A172 (cell line): ENCODE measurements around the gene AHR. TPM values are rescaled to one million over a fixed set of nuclear protein-coding genes. Genes with fewer than 3 reads are reported as not detected.
A peak's percentile ranks its signal among the peaks of the same experiment; 100 is the strongest.
"Not testable (repeated sequence)": the region's sequence is repeated elsewhere in the genome, so short reads cannot be mapped to it uniquely, and the experiment has no call there.

ENCODE experiments used
- DNase-seq: peaks from one replicate; pipeline ENCODE4 v3.0.0-alpha.2; 2015; ENCODE audit warnings: low spot score
- total RNA-seq: library from RNA; depleted of rRNA; stranded (reverse); fragments of >200 nt; shearing (Covaris generic); gene quantifications from 2 replicates; pipeline ENCODE4 v1.2.3, GENCODE V29; 2014

Gene AHR
- total RNA-seq, 1 experiment from 2014 or later = not detected

- no peak for DNase-seq
These were observed 41.5 kb downstream of the AHR start for GRCh38 chr7:17339952-17340351.

- no peak for DNase-seq
These were observed 42.2 kb downstream of the AHR start for GRCh38 chr7:17340655-17341054.

DNA sequence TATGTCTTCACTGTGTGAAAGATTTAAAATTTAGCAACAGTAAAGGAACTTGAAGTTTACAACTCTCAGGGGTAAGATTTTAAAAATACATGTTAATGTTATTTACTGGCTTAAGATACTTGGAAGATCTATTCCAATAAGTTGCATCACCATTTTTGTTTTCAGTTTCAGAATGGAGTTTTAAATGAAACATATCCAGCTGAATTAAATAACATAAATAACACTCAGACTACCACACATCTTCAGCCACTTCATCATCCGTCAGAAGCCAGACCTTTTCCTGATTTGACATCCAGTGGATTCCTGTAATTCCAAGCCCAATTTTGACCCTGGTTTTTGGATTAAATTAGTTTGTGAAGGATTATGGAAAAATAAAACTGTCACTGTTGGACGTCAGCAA, 44.3 kb downstream of the AHR start:
- no peak for DNase-seq

DNA sequence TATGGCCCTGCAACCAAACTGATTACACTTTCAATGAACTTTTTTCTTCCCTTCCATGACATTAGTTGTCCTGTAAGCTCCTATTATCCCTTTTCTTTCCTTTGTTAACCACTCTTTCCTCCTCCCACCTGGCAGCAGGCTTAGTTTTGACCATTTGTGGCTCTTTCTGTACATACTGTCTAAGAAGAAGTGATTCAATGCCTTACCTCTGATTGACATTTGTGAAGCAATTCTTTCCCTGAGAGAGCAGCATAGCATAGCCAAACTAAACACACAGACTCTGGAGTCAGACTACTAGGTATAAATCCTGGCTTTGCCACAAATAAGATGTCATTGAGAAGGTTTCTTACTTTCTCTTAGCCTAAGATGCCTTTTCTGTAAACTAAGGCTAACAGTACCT, 48.9 kb downstream of the AHR start:
- no peak for DNase-seq

DNA sequence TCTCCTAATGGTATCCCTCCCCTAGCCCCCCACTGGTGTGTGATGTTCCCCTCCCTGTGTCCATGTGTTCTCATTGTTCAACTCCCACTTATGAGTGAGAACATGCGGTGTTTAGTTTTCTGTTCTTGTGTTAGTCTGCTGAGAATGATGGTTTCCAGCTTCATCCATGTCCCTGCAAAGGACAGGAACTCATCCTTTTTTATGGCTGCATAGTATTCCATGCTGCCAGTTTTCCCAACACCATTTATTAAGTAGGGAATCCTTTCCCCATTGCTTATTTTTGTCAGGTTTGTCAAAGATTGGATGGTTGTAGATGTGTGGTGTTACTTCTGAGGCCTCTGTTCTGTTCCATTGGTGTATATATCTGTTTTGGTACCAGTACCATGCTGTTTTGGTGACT, 50.5 kb downstream of the AHR start:
- DNase-seq = not testable (repeated sequence)

GRCh38 chr7:17350321-17350720, 51.9 kb downstream of the AHR start:
- DNase-seq = not testable (repeated sequence)

GRCh38 chr7:17353650-17354419, 55.4 kb downstream of the AHR start:
- not testable (repeated sequence) for DNase-seq

GRCh38 chr7:17354473-17354872, 56.0 kb downstream of the AHR start:
- DNase-seq = no peak

DNA sequence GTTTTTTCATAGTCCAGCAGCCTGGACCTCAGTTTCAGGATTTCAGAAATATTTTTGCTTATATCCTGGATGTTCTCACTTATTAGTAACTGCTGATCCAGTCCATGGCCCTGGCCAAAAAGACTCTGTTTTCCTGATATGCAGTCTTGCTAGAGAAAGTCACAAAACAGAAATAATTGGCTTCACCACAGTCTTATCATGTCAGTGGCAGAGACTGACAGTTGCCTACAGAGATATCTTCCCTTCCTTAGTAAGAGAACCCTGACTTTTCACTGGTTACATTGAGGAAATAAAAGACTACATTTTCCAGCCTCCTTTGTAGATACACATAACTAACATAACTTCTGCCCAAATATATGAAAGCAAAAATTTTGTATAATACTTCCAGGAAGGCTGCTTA, 56.6 kb downstream of the AHR start:
- no peak for DNase-seq

DNA sequence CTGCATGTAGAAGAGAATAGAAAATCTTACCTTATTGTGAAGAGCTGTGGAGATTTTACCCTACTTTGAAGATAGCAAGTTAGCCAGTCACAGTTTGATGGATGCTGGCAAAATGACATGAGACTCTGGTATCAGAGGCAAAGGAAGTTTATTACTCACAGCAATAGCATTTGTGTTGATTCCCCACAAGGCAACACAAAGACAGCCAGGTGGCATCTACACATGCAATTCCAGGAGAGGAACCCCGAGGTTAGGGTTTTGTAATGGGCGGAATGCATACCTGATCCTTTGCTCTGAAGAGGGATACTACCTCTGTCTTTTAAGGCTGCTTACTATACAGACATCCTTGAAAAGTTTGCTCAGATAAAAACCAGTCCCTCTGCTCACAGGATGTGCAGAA, 59.5 kb downstream of the AHR start:
- no peak for DNase-seq

GRCh38 chr7:17359610-17360009, 61.2 kb downstream of the AHR start:
- DNase-seq = no peak

GRCh38 chr7:17362439-17363105, 64.1 kb downstream of the AHR start:
- DNase-seq = no peak

DNA sequence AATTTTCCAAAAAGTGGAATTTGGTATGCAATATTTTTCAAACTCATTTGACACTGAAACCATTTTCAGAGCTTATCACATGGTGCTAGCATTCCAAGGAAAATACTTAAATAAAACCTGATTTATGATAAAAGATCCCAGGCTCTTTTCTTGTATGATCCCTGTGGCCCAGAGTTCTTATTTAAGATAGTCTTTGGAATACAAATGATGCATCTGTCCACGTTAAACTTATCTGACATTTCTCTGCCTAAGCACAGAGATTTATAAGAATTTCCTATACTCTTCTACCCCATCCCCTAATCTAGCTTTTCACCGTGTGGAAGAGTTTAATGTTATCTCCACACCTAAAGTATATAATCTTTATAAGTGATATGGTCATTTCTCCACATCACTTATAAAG, 66.2 kb downstream of the AHR start:
- DNase-seq = no peak

- DNase-seq = no peak
These were observed 67.3 kb downstream of the AHR start for GRCh38 chr7:17365775-17366174.

- DNase-seq = no peak
These were observed 69.0 kb downstream of the AHR start for GRCh38 chr7:17367502-17367901.

GRCh38 chr7:17368856-17369524, 70.5 kb downstream of the AHR start:
- no peak for DNase-seq

DNA sequence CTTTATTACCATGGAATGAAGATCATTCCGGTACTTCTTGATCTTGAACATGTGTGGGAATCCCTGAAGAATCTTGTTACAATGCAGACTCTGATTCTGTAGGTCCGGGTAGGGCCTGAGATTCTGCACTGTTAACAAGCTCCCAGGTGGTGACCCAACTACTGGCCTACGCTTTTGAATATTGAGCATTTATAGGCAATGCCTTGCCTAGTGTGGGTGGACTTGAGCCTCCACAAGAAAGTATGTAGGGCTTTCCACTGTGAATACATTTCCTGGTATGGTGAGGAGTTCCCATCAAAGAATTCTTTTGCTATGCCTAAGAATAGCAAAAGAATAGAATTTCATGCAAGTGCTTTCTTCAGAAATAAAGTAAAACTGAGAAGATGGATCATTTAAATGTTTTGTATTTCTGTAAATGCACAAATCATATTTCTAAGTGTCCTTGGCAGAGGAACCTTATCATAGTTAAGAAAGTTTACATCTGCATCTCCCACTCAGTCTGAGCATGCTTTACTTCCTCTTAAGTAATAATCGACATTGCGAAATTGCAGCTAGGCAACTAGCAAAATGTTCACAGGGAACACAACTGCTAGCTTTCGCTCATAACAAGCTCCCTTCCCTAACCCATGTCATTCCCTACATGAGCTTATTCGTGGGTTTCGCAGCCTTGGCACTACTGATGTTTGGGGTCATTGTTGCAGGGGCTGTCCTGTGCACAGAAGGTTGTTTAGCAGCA, 71.4 kb downstream of the AHR start:
- peak; percentile 49 for DNase-seq

- DNase-seq = peak; percentile 56
These were observed 72.6 kb downstream of the AHR start for GRCh38 chr7:17370901-17371585.

DNA sequence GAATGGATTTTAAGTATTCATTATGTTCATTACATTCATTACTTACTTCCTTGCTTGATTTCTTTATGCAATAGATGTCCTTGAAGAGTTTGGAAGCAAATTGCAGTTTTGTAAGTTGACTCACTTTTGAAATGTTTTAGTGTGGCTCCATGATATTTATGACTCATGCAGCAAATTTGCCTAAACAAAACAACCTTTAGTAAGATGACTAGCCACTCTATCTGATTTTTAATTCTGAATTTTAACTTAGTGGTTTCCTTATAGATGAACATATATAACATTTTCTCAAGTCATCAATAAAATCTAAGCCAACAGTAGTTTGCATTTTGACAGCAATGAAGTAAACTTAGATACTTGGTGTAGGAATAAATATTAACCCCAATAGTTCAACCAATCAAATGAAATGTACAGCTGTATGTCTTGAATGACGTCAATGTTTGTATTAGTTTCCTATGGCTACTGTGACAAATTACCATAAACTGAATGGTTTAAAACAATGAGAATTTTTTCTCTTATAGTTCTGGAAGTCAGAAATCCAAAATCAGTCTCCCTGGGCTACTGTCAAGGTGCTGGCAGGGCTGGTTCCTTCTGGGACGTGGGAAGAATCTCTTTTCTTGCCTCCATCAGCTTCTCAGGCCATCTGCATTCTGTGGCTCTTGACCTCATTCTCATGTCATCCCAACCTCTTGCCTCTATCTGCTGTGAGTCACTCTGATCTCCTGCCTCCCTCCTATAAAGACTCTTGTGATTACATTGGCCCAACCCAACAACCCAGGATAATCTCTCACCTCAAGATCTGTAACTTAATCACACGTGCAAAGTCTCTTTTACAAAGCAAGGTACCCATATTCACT, 73.4 kb downstream of the AHR start:
- peak; percentile 99 for DNase-seq

DNA sequence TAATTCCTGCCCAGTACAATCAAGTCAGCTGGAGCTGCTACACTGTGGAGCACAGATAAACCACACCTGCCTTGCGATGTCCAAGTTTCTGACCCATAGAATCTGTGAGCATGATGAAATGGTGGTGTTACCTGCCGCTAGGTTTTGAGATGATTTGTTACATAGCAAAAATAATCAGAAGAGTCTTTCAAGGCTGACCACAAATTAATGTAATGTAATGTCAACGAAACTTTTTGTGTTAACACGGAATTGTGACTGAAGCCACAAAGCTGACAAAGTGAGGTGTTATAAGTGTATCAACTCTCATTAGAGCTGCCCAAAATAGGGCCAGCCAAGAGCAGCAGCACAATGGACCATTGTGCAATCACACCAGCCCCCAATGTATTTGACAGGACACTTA, 75.7 kb downstream of the AHR start:
- no peak for DNase-seq

GRCh38 chr7:17374654-17375053, 76.2 kb downstream of the AHR start:
- peak; percentile 25 for DNase-seq
